Measurements from ENCODE around the gene MYL3. TPM values are rescaled to one million over a fixed set of nuclear protein-coding genes. Genes with fewer than 3 reads are reported as not detected.

MYL3 gene
- total RNA-seq, 1 donor from 2014 or later, result not detected

GRCh38 chr3:46883830-46884185 is 20.6 kb upstream of the MYL3 start:
- TF ChIP-seq CTCF (IDR thresholded peaks at IDR 0.05), result no peak
- CTCF ChIA-PET, result no interaction called here
- POLR2A ChIA-PET, result no interaction called here

GRCh38 chr3:46883054-46883829 is 20.0 kb upstream of the MYL3 start:
- H3K27ac Mint-ChIP-seq, result no peak overlapping the region
- POLR2A ChIA-PET, result no interaction called here
- no peak for TF ChIP-seq CTCF (IDR thresholded peaks at IDR 0.05)

More at GRCh38 chr3:46883830-46884185, 20.6 kb upstream of the MYL3 start:
- Mint-ChIP-seq H3K27ac (no peak overlapping the region), H3K36me3 (ENCODE audit: low read depth) (no peaks in the 10 kb centered on the region), H3K9me3 (no peaks in the 10 kb centered on the region), H3K27me3 (peaks cover 41% of the 10 kb centered on the region), H3K4me1 (peaks cover 12% of the 10 kb centered on the region), H3K4me3 (peak overlapping the region; percentile 67)
- intact Hi-C loops (cut with micrococcal nuclease), result no loop called here
- DNase-seq, result no peak
- ATAC-seq (ENCODE audit: low read depth), result no peak

GRCh38 chr3:46882377-46883053 is 19.3 kb upstream of the MYL3 start:
- Mint-ChIP-seq H3K27ac (no peak overlapping the region), H3K27me3 (peaks cover 41% of the 10 kb centered on the region), H3K36me3 (ENCODE audit: low read depth) (no peaks in the 10 kb centered on the region), H3K9me3 (no peaks in the 10 kb centered on the region), H3K4me3 (peak overlapping the region; percentile 77), H3K4me1 (peaks cover 12% of the 10 kb centered on the region)
- peak; percentile 39 for ATAC-seq (ENCODE audit: low read depth)
- intact Hi-C loops (cut with micrococcal nuclease), result no loop called here
- ChIA-PET CTCF (no interaction called here), POLR2A (no interaction called here)
- no peak for TF ChIP-seq CTCF (IDR thresholded peaks at IDR 0.05)
- DNase-seq, result no peak

More at GRCh38 chr3:46883054-46883829, 20.0 kb upstream of the MYL3 start:
- intact Hi-C loops (cut with micrococcal nuclease), result no loop called here
- Mint-ChIP-seq H3K4me1 (peaks cover 12% of the 10 kb centered on the region), H3K36me3 (ENCODE audit: low read depth) (no peaks in the 10 kb centered on the region), H3K27me3 (peaks cover 41% of the 10 kb centered on the region), H3K9me3 (no peaks in the 10 kb centered on the region), H3K4me3 (peak overlapping the region; percentile 77)
- CTCF ChIA-PET, result no interaction called here
- ATAC-seq (ENCODE audit: low read depth) (peak; percentile 60), DNase-seq (peak; percentile 26)

GRCh38 chr3:46881596-46882376 is 18.5 kb upstream of the MYL3 start:
- Mint-ChIP-seq H3K4me1 (peaks cover 12% of the 10 kb centered on the region), H3K4me3 (peak overlapping the region; percentile 68), H3K27ac (no peak overlapping the region), H3K36me3 (ENCODE audit: low read depth) (no peaks in the 10 kb centered on the region), H3K9me3 (no peaks in the 10 kb centered on the region), H3K27me3 (peaks cover 41% of the 10 kb centered on the region)
- intact Hi-C loops (cut with micrococcal nuclease), result no loop called here
- ChIA-PET CTCF (no interaction called here), POLR2A (no interaction called here)
- no peak for TF ChIP-seq CTCF (IDR thresholded peaks at IDR 0.05)
- ATAC-seq (ENCODE audit: low read depth) (peak; percentile 39), DNase-seq (peak; percentile 31)
